ENCODE data around the gene KRTAP10-12.
A peak's percentile ranks its signal among the peaks of the same experiment; 100 is the strongest.

The KRTAP10-12 gene

GRCh38 chr21:44729336-44730027 is 32.5 kb downstream of the KRTAP10-12 start:
- H3K4me1 ChIP-seq (ENCODE audit: control insufficient read depth, insufficient read depth, low read length) = peaks cover 12% of the 10 kb centered on the region; the same call in 1 of the 2 replicates
- no peak overlapping the region for H3K4me3 ChIP-seq (ENCODE audit: low read depth, low read length)
- H3K27me3 ChIP-seq (ENCODE audit: control insufficient read depth, insufficient read depth, low read length) = peaks cover 4% of the 10 kb centered on the region
- no peak overlapping the region for H3K27ac ChIP-seq (ENCODE audit: low read depth, low read length)
- H3K36me3 ChIP-seq (ENCODE audit: control insufficient read depth, insufficient read depth, low read length) = no peaks in the 10 kb centered on the region
- no peaks in the 10 kb centered on the region; the same call in 1 of the 2 replicates for H3K9me3 ChIP-seq (ENCODE audit: control insufficient read depth, insufficient read depth, low read depth, low read length)
- H3K9ac ChIP-seq (ENCODE audit: low read length) = no peak overlapping the region

- Histone ChIP-seq H3K27me3 (ENCODE audit: control insufficient read depth, insufficient read depth, low read length) (peaks cover under 1% of the 10 kb centered on the region; the same call in 1 of the 2 replicates), H3K27ac (ENCODE audit: low read depth, low read length) (no peak overlapping the region), H3K36me3 (ENCODE audit: control insufficient read depth, insufficient read depth, low read length) (no peaks in the 10 kb centered on the region), H3K4me1 (ENCODE audit: control insufficient read depth, insufficient read depth, low read length) (peaks cover 12% of the 10 kb centered on the region; the same call in 1 of the 2 replicates), H3K9me3 (ENCODE audit: control insufficient read depth, insufficient read depth, low read depth, low read length) (no peaks in the 10 kb centered on the region; the same call in 1 of the 2 replicates), H3K4me3 (ENCODE audit: low read depth, low read length) (no peak overlapping the region), H3K9ac (ENCODE audit: low read length) (no peak overlapping the region)
These were observed 33.0 kb downstream of the KRTAP10-12 start for GRCh38 chr21:44730028-44730395.

- Histone ChIP-seq H3K9me3 (ENCODE audit: control insufficient read depth, insufficient read depth, low read depth, low read length) (peaks cover 4% of the 10 kb centered on the region), H3K27ac (ENCODE audit: low read depth, low read length) (no peak overlapping the region), H3K27me3 (ENCODE audit: control insufficient read depth, insufficient read depth, low read length) (no peaks in the 10 kb centered on the region)
These were observed 34.1 kb downstream of the KRTAP10-12 start for GRCh38 chr21:44730951-44731579.

GRCh38 chr21:44732263-44732662 is 35.3 kb downstream of the KRTAP10-12 start:
- Histone ChIP-seq H3K4me1 (ENCODE audit: control insufficient read depth, insufficient read depth, low read length) (peaks cover 22% of the 10 kb centered on the region; the same call in 1 of the 2 replicates), H3K9me3 (ENCODE audit: control insufficient read depth, insufficient read depth, low read depth, low read length) (peaks cover 11% of the 10 kb centered on the region), H3K27ac (ENCODE audit: low read depth, low read length) (no peak overlapping the region), H3K4me3 (ENCODE audit: low read depth, low read length) (no peak overlapping the region), H3K27me3 (ENCODE audit: control insufficient read depth, insufficient read depth, low read length) (no peaks in the 10 kb centered on the region), H3K9ac (ENCODE audit: low read length) (no peak overlapping the region), H3K36me3 (ENCODE audit: control insufficient read depth, insufficient read depth, low read length) (no peaks in the 10 kb centered on the region)

More at GRCh38 chr21:44730951-44731579, 34.1 kb downstream of the KRTAP10-12 start:
- no peak overlapping the region for H3K9ac ChIP-seq (ENCODE audit: low read length)
- no peak overlapping the region for H3K4me3 ChIP-seq (ENCODE audit: low read depth, low read length)
- H3K4me1 ChIP-seq (ENCODE audit: control insufficient read depth, insufficient read depth, low read length) = peaks cover 17% of the 10 kb centered on the region; the same call in 1 of the 2 replicates
- no peaks in the 10 kb centered on the region for H3K36me3 ChIP-seq (ENCODE audit: control insufficient read depth, insufficient read depth, low read length)

- Histone ChIP-seq H3K4me1 (ENCODE audit: control insufficient read depth, insufficient read depth, low read length) (peaks cover 22% of the 10 kb centered on the region; the same call in 1 of the 2 replicates), H3K27ac (ENCODE audit: low read depth, low read length) (no peak overlapping the region), H3K9ac (ENCODE audit: low read length) (no peak overlapping the region), H3K4me3 (ENCODE audit: low read depth, low read length) (no peak overlapping the region), H3K27me3 (ENCODE audit: control insufficient read depth, insufficient read depth, low read length) (no peaks in the 10 kb centered on the region), H3K36me3 (ENCODE audit: control insufficient read depth, insufficient read depth, low read length) (no peaks in the 10 kb centered on the region), H3K9me3 (ENCODE audit: control insufficient read depth, insufficient read depth, low read depth, low read length) (peaks cover 18% of the 10 kb centered on the region)
These were observed 36.0 kb downstream of the KRTAP10-12 start for GRCh38 chr21:44732956-44733355.

- Histone ChIP-seq H3K27ac (ENCODE audit: low read depth, low read length) (no peak overlapping the region), H3K4me1 (ENCODE audit: control insufficient read depth, insufficient read depth, low read length) (peaks cover 22% of the 10 kb centered on the region; the same call in 1 of the 2 replicates), H3K27me3 (ENCODE audit: control insufficient read depth, insufficient read depth, low read length) (no peaks in the 10 kb centered on the region)
These were observed 37.2 kb downstream of the KRTAP10-12 start for GRCh38 chr21:44734026-44734745.

GRCh38 chr21:44734841-44735240 is 37.9 kb downstream of the KRTAP10-12 start:
- H3K36me3 ChIP-seq (ENCODE audit: control insufficient read depth, insufficient read depth, low read length) = no peaks in the 10 kb centered on the region
- H3K9ac ChIP-seq (ENCODE audit: low read length) = no peak overlapping the region
- H3K4me3 ChIP-seq (ENCODE audit: low read depth, low read length) = no peak overlapping the region
- H3K27ac ChIP-seq (ENCODE audit: low read depth, low read length) = no peak overlapping the region
- no peaks in the 10 kb centered on the region for H3K27me3 ChIP-seq (ENCODE audit: control insufficient read depth, insufficient read depth, low read length)
- H3K4me1 ChIP-seq (ENCODE audit: control insufficient read depth, insufficient read depth, low read length) = peaks cover 22% of the 10 kb centered on the region; the same call in 1 of the 2 replicates
- peaks cover 37% of the 10 kb centered on the region for H3K9me3 ChIP-seq (ENCODE audit: control insufficient read depth, insufficient read depth, low read depth, low read length)

More at GRCh38 chr21:44734026-44734745, 37.2 kb downstream of the KRTAP10-12 start:
- peaks cover 30% of the 10 kb centered on the region for H3K9me3 ChIP-seq (ENCODE audit: control insufficient read depth, insufficient read depth, low read depth, low read length)
- H3K4me3 ChIP-seq (ENCODE audit: low read depth, low read length) = no peak overlapping the region
- H3K9ac ChIP-seq (ENCODE audit: low read length) = no peak overlapping the region
- no peaks in the 10 kb centered on the region for H3K36me3 ChIP-seq (ENCODE audit: control insufficient read depth, insufficient read depth, low read length)

- Histone ChIP-seq H3K9ac (ENCODE audit: low read length) (peak overlapping the region; percentile 10), H3K4me3 (ENCODE audit: low read depth, low read length) (no peak overlapping the region)
These were observed 38.8 kb downstream of the KRTAP10-12 start for GRCh38 chr21:44735821-44736220.

GRCh38 chr21:44736291-44737004 is 39.5 kb downstream of the KRTAP10-12 start:
- H3K27me3 ChIP-seq (ENCODE audit: control insufficient read depth, insufficient read depth, low read length) = no peaks in the 10 kb centered on the region
- H3K4me1 ChIP-seq (ENCODE audit: control insufficient read depth, insufficient read depth, low read length) = peaks cover 20% of the 10 kb centered on the region; the same call in 1 of the 2 replicates
- no peak overlapping the region for H3K27ac ChIP-seq (ENCODE audit: low read depth, low read length)
- no peak overlapping the region for H3K9ac ChIP-seq (ENCODE audit: low read length)
- peaks cover 43% of the 10 kb centered on the region for H3K9me3 ChIP-seq (ENCODE audit: control insufficient read depth, insufficient read depth, low read depth, low read length)
- no peaks in the 10 kb centered on the region for H3K36me3 ChIP-seq (ENCODE audit: control insufficient read depth, insufficient read depth, low read length)
- H3K4me3 ChIP-seq (ENCODE audit: low read depth, low read length) = no peak overlapping the region

More at GRCh38 chr21:44735821-44736220, 38.8 kb downstream of the KRTAP10-12 start:
- H3K4me1 ChIP-seq (ENCODE audit: control insufficient read depth, insufficient read depth, low read length) = peaks cover 25% of the 10 kb centered on the region; the same call in 1 of the 2 replicates
- no peak overlapping the region for H3K27ac ChIP-seq (ENCODE audit: low read depth, low read length)
- H3K9me3 ChIP-seq (ENCODE audit: control insufficient read depth, insufficient read depth, low read depth, low read length) = peaks cover 42% of the 10 kb centered on the region
- H3K36me3 ChIP-seq (ENCODE audit: control insufficient read depth, insufficient read depth, low read length) = no peaks in the 10 kb centered on the region
- no peaks in the 10 kb centered on the region for H3K27me3 ChIP-seq (ENCODE audit: control insufficient read depth, insufficient read depth, low read length)

GRCh38 chr21:44737706-44738354 is 40.9 kb downstream of the KRTAP10-12 start:
- H3K27me3 ChIP-seq (ENCODE audit: control insufficient read depth, insufficient read depth, low read length) = no peaks in the 10 kb centered on the region
- no peak overlapping the region for H3K9ac ChIP-seq (ENCODE audit: low read length)
- no peaks in the 10 kb centered on the region for H3K36me3 ChIP-seq (ENCODE audit: control insufficient read depth, insufficient read depth, low read length)
- H3K4me3 ChIP-seq (ENCODE audit: low read depth, low read length) = no peak overlapping the region
- peaks cover 48% of the 10 kb centered on the region for H3K9me3 ChIP-seq (ENCODE audit: control insufficient read depth, insufficient read depth, low read depth, low read length)
- peaks cover 19% of the 10 kb centered on the region; the same call in 1 of the 2 replicates for H3K4me1 ChIP-seq (ENCODE audit: control insufficient read depth, insufficient read depth, low read length)
- no peak overlapping the region for H3K27ac ChIP-seq (ENCODE audit: low read depth, low read length)

Data from HUES6 (cell line).